CD14-positive monocyte (primary cell): ENCODE results near the gene CHST2. TPM values are rescaled to one million over a fixed set of nuclear protein-coding genes. Genes with fewer than 3 reads are reported as not detected.
"Not testable (repeated sequence)": the region's sequence is repeated elsewhere in the genome, so short reads cannot be mapped to it uniquely, and the experiment has no call there.

Experiments used
- DNase-seq, 3 donors: peaks; one replicate each; pipeline ENCODE4 v3.0.0-alpha.2; 2011 to 2022
- H2AFZ ChIP-seq: 2 replicates; pipeline ENCODE4 v1.6.0; 2012; ENCODE audit warnings: mild to moderate bottlenecking, low read depth, low read length, inconsistent platforms; ENCODE audit not compliant: insufficient read depth, poor library complexity, severe bottlenecking
- H3K27ac ChIP-seq, 2 donors: 1 replicate in 1 of 2; 2 replicates in 1 of 2; pipeline ENCODE4 v1.5.1; 2012 to 2013; ENCODE audit warnings: low read length in 2 of 2, control low read depth in 1 of 2, inconsistent platforms in 1 of 2, low read depth in 1 of 2, mild to moderate bottlenecking in 1 of 2
- H3K27me3 ChIP-seq, 2 donors: one replicate each; pipeline versions ENCODE4 v1.6.0 to v1.6.1; 2011 to 2013; ENCODE audit warnings: low read length in 2 of 2; ENCODE audit not compliant: control insufficient read depth in 2 of 2, insufficient read depth in 2 of 2
- H3K36me3 ChIP-seq, 2 donors: replicated peaks in 1 of 2; 1 replicate in 1 of 2; 2 replicates in 1 of 2; pipeline versions ENCODE4 v1.5.1 to v1.6.1; 2012 to 2013; ENCODE audit warnings: low read length in 2 of 2, control low read depth in 1 of 2, inconsistent platforms in 1 of 2, mild to moderate bottlenecking in 1 of 2; ENCODE audit not compliant: insufficient read depth in 2 of 2, control insufficient read depth in 1 of 2
- H3K4me1 ChIP-seq, 2 donors: 1 replicate in 1 of 2; 2 replicates in 1 of 2; pipeline versions ENCODE4 v1.5.1 to v1.6.1; 2012 to 2013; ENCODE audit warnings: low read length in 2 of 2, control low read depth in 1 of 2, inconsistent platforms in 1 of 2, mild to moderate bottlenecking in 1 of 2, moderate library complexity in 1 of 2; ENCODE audit not compliant: insufficient read depth in 2 of 2, control insufficient read depth in 1 of 2
- H3K4me2 ChIP-seq: replicated peaks from 2 replicates; pipeline ENCODE3; 2012; ENCODE audit warnings: low read length, moderate library complexity, mild to moderate bottlenecking; ENCODE audit not compliant: poor library complexity, severe bottlenecking; ENCODE audit errors: extremely low read depth
- H3K4me3 ChIP-seq, 3 experiments: fragments of 200-600 bp in 1 of 3; sonication (generic) in 1 of 3; replicated peaks in 1 of 3; 1 replicate in 2 of 3; 2 replicates in 1 of 3; pipeline ENCODE4 v1.5.1; 2011 to 2013; ENCODE audit warnings: low read length in 3 of 3, mild to moderate bottlenecking in 3 of 3, control low read depth in 2 of 3, low read depth in 2 of 3, inconsistent platforms in 1 of 3, moderate library complexity in 1 of 3
- H3K79me2 ChIP-seq: 2 replicates; pipeline ENCODE4 v1.6.0; 2012; ENCODE audit warnings: mild to moderate bottlenecking, control low read depth, inconsistent platforms, low read length, moderate library complexity; ENCODE audit not compliant: insufficient read depth
- H3K9ac ChIP-seq: 2 replicates; pipeline ENCODE4 v1.6.0; 2017; ENCODE audit warnings: low read length, mild to moderate bottlenecking; ENCODE audit not compliant: insufficient read depth, poor library complexity, severe bottlenecking
- H3K9me3 ChIP-seq, 2 donors: replicated peaks in 1 of 2; 1 replicate in 1 of 2; 2 replicates in 1 of 2; pipeline versions ENCODE4 v1.5.1 to v1.6.1; 2012 to 2013; ENCODE audit warnings: low read length in 2 of 2, control low read depth in 1 of 2; ENCODE audit not compliant: control insufficient read depth in 1 of 2, insufficient read depth in 1 of 2
- H4K20me1 ChIP-seq: 2 replicates; pipeline ENCODE4 v1.6.0; 2012; ENCODE audit warnings: mild to moderate bottlenecking, low read length, control low read depth, moderate library complexity; ENCODE audit not compliant: insufficient read depth
- H3K27ac Mint-ChIP-seq, 7 donors: one replicate each; pipeline ENCODE4 v1.8.0; 2020; ENCODE audit warnings: mild to moderate bottlenecking in 7 of 7, mixed read lengths in 7 of 7, moderate library complexity in 6 of 7, inconsistent platforms in 2 of 7
- H3K27me3 Mint-ChIP-seq, 3 donors: one replicate each; pipeline ENCODE4 v1.8.0; 2021 to 2022; ENCODE audit warnings: low read depth in 3 of 3, mild to moderate bottlenecking in 3 of 3, mixed read lengths in 3 of 3, moderate library complexity in 3 of 3, inconsistent platforms in 1 of 3
- H3K36me3 Mint-ChIP-seq, 2 donors: one replicate each; pipeline ENCODE4 v1.8.0; 2020; ENCODE audit warnings: mixed read lengths in 2 of 2, inconsistent platforms in 1 of 2, mild to moderate bottlenecking in 1 of 2
- H3K4me1 Mint-ChIP-seq: one replicate; pipeline ENCODE4 v1.8.0; 2020; ENCODE audit warnings: mild to moderate bottlenecking, mixed read lengths
- H3K4me3 Mint-ChIP-seq, 2 donors: one replicate each; pipeline ENCODE4 v1.8.0; 2020; ENCODE audit warnings: mild to moderate bottlenecking in 2 of 2, mixed read lengths in 2 of 2, moderate library complexity in 1 of 2
- H3K9me3 Mint-ChIP-seq, 7 donors: one replicate each; pipeline ENCODE4 v1.8.0; 2020 to 2022; ENCODE audit warnings: mixed read lengths in 7 of 7, mild to moderate bottlenecking in 6 of 7, moderate library complexity in 6 of 7, inconsistent platforms in 2 of 7
- CTCF ChIP-seq: fragments of 200-600 bp; IDR thresholded peaks from one replicate; pipeline ENCODE4 v1.8.0; 2022; ENCODE audit warnings: antibody characterized with exemption, mild to moderate bottlenecking
- WGBS: methylation state at CpG from one replicate; pipeline ENCODE4 v1.1.5; 2013; ENCODE audit warnings: missing lambda C conversion rate; ENCODE audit not compliant: insufficient coverage; 5-methylcytosine and 5-hydroxymethylcytosine counted together
- intact Hi-C, 2 donors: fragments of 100-400 bp; cut with micrococcal nuclease; formaldehyde crosslinking; loops; one replicate each; pipeline versions ENCODE4 v1.15.0 to v1.15.1; 2023
- polyA plus RNA-seq, 3 donors: library from polyadenylated mRNA; depleted of rRNA in 1 of 3; unstranded in 2 of 3; stranded (reverse) in 1 of 3; fragments of 300-500 nt in 2 of 3; fragments of >200 nt in 1 of 3; fragmentation: Illumina TruSeq in 2 of 3; gene quantifications; 1 replicate in 2 of 3; 2 replicates in 1 of 3; pipeline ENCODE4 v1.2.3, GENCODE V29; 2012 to 2021

CHST2 gene
- polyA plus RNA-seq, 3 donors = 6.1 to 18.0 (median 9.6) TPM

GRCh38 chr3:143070977-143071551 is 48.5 kb upstream of the CHST2 start:
- no peaks in the 10 kb centered on the region for H3K9me3 ChIP-seq
- H3K4me3 ChIP-seq = no peak overlapping the region
- no peak overlapping the region for H2AFZ ChIP-seq
- no peaks in the 10 kb centered on the region for H3K36me3 ChIP-seq
- no peak overlapping the region for H3K9ac ChIP-seq
- Mint-ChIP-seq H3K27ac (no peak overlapping the region), H3K4me1 (no peaks in the 10 kb centered on the region), H3K27me3 (peaks cover 0 to 3% (median 0%) of the 10 kb centered on the region in 3 donors), H3K36me3 (no peaks in the 10 kb centered on the region), H3K9me3 (peaks cover 0 to 2% (median 0%) of the 10 kb centered on the region in 7 donors), H3K4me3 (no peak overlapping the region)
- H3K27ac ChIP-seq = no peak overlapping the region
- no peaks in the 10 kb centered on the region for H3K79me2 ChIP-seq
- no peak for DNase-seq
- intact Hi-C loops = no loop called here
- H4K20me1 ChIP-seq = no peaks in the 10 kb centered on the region
- no peak for TF ChIP-seq CTCF
- H3K4me1 ChIP-seq = no peaks in the 10 kb centered on the region
- 100% methylated on average over 3 of the region's 3 CpGs for whole genome bisulfite sequencing
- H3K27me3 ChIP-seq = no peaks in the 10 kb centered on the region
- H3K4me2 ChIP-seq = no peak overlapping the region

GRCh38 chr3:143071776-143072175 is 47.8 kb upstream of the CHST2 start:
- no peaks in the 10 kb centered on the region for H3K9me3 ChIP-seq
- no peak overlapping the region for H3K27ac Mint-ChIP-seq
- no peak overlapping the region for H3K4me3 Mint-ChIP-seq
- intact Hi-C loops = no loop called here
- no peak for DNase-seq
- peaks cover 0 to 3% (median 0%) of the 10 kb centered on the region in 3 donors for H3K27me3 Mint-ChIP-seq
- H3K36me3 ChIP-seq = no peaks in the 10 kb centered on the region
- no peaks in the 10 kb centered on the region for H3K4me1 Mint-ChIP-seq
- no peak overlapping the region for H3K27ac ChIP-seq
- H3K36me3 Mint-ChIP-seq = no peaks in the 10 kb centered on the region
- no peaks in the 10 kb centered on the region for H3K79me2 ChIP-seq
- H3K4me1 ChIP-seq = no peaks in the 10 kb centered on the region
- 97% methylated on average over 6 of the region's 6 CpGs for WGBS
- H4K20me1 ChIP-seq = no peaks in the 10 kb centered on the region
- H2AFZ ChIP-seq = no peak overlapping the region
- H3K4me3 ChIP-seq = no peak overlapping the region
- H3K9me3 Mint-ChIP-seq = peaks cover 0 to 2% (median 0%) of the 10 kb centered on the region in 7 donors
- no peak overlapping the region for H3K9ac ChIP-seq
- TF ChIP-seq CTCF = no peak
- H3K4me2 ChIP-seq = no peak overlapping the region
- H3K27me3 ChIP-seq = no peaks in the 10 kb centered on the region

GRCh38 chr3:143072298-143073020 is 47.1 kb upstream of the CHST2 start:
- H3K27ac ChIP-seq, H3K9me3 Mint-ChIP-seq, H3K36me3 ChIP-seq, intact Hi-C loops, H3K9ac ChIP-seq, H3K9me3 ChIP-seq, DNase-seq, H3K4me3 Mint-ChIP-seq, H3K4me2 ChIP-seq, H3K4me1 ChIP-seq, H3K4me1 Mint-ChIP-seq, H2AFZ ChIP-seq, H3K36me3 Mint-ChIP-seq, H3K4me3 ChIP-seq, H3K79me2 ChIP-seq, H3K27me3 ChIP-seq, H3K27ac Mint-ChIP-seq, H4K20me1 ChIP-seq, H3K27me3 Mint-ChIP-seq: not testable (repeated sequence)
- WGBS = 95% methylated on average over 5 of the region's 12 CpGs
